Measurements from ENCODE around the gene MSLN. TPM values are rescaled to one million over a fixed set of nuclear protein-coding genes. Genes with fewer than 3 reads are reported as not detected.

The MSLN gene
- total RNA-seq, 6 donors from 2014 or later, result 47.8 to 275 (median 121) TPM

- peak in 1 of 2 donors; percentile 79 for DNase-seq
- Histone ChIP-seq H3K27ac (no peak overlapping the region), H3K4me1 (no peaks in the 10 kb centered on the region), H3K9me3 (no peaks in the 10 kb centered on the region), H3K36me3 (no peaks in the 10 kb centered on the region), H3K27me3 (no peaks in the 10 kb centered on the region), H3K4me3 (no peak overlapping the region)
- no peak for ATAC-seq (ENCODE audit: low FRiP score in 2 of 2)
- WGBS, 2 donors, result 85 to 93% methylated on average over 6 to 10 of the region's 21 CpGs
- no peak for TF ChIP-seq CTCF (IDR thresholded peaks at IDR 0.05)
- no peak for TF ChIP-seq POLR2A (IDR thresholded peaks at IDR 0.05)
- TF ChIP-seq EP300 (IDR thresholded peaks at IDR 0.05), result no peak
- TF ChIP-seq POLR2AphosphoS5 (IDR thresholded peaks at IDR 0.05), result no peak
Measured at GRCh38 chr16:768428-768827, 7.9 kb downstream of the MSLN start.

GRCh38 chr16:769184-769784 is 8.8 kb downstream of the MSLN start:
- no peaks in the 10 kb centered on the region for H3K4me1 ChIP-seq
- no peaks in the 10 kb centered on the region for H3K9me3 ChIP-seq
- TF ChIP-seq CTCF (IDR thresholded peaks at IDR 0.05) (no peak), POLR2A (IDR thresholded peaks at IDR 0.05) (no peak)
- no peak overlapping the region for H3K4me3 ChIP-seq
- H3K36me3 ChIP-seq, result no peaks in the 10 kb centered on the region
- DNase-seq (no peak), ATAC-seq (ENCODE audit: low FRiP score in 2 of 2) (no peak)
- H3K27me3 ChIP-seq, result no peaks in the 10 kb centered on the region
- H3K27ac ChIP-seq, result no peak overlapping the region
- 75 to 84% methylated on average over 5 to 15 of the region's 20 CpGs for WGBS, 2 donors

- H3K27me3 ChIP-seq, result peaks cover 0 to 5% (median 0%) of the 10 kb centered on the region in 4 donors
- WGBS, 2 donors, result 79 to 86% methylated on average over 4 to 12 of the region's 19 CpGs
- H3K9me3 ChIP-seq, result no peaks in the 10 kb centered on the region
- ATAC-seq (ENCODE audit: low FRiP score in 2 of 2), result no peak
- no peaks in the 10 kb centered on the region for H3K4me1 ChIP-seq
- DNase-seq, result peak in 1 of 2 donors; percentile 77
- no peak overlapping the region for H3K4me3 ChIP-seq
- TF ChIP-seq CTCF (IDR thresholded peaks at IDR 0.05) (no peak), POLR2A (IDR thresholded peaks at IDR 0.05) (no peak), POLR2AphosphoS5 (IDR thresholded peaks at IDR 0.05) (no peak), EP300 (IDR thresholded peaks at IDR 0.05) (no peak)
- no peak overlapping the region for H3K27ac ChIP-seq
- no peaks in the 10 kb centered on the region for H3K36me3 ChIP-seq
Measured at GRCh38 chr16:769934-770333, 9.4 kb downstream of the MSLN start.

GRCh38 chr16:770411-770810 is 9.9 kb downstream of the MSLN start:
- DNase-seq, result peak in 1 of 2 donors; percentile 38
- Histone ChIP-seq H3K27ac (no peak overlapping the region), H3K27me3 (peaks cover 0 to 5% (median 0%) of the 10 kb centered on the region in 4 donors), H3K9me3 (no peaks in the 10 kb centered on the region), H3K36me3 (no peaks in the 10 kb centered on the region), H3K4me3 (no peak overlapping the region), H3K4me1 (no peaks in the 10 kb centered on the region)
- 20 to 71% methylated on average over 1 to 9 of the region's 13 CpGs for WGBS, 2 donors
- no peak for ATAC-seq (ENCODE audit: low FRiP score in 2 of 2)
- TF ChIP-seq CTCF (IDR thresholded peaks at IDR 0.05) (no peak), POLR2AphosphoS5 (IDR thresholded peaks at IDR 0.05) (no peak), EP300 (IDR thresholded peaks at IDR 0.05) (no peak), POLR2A (IDR thresholded peaks at IDR 0.05) (no peak)

- Histone ChIP-seq H3K4me3 (no peak overlapping the region), H3K27ac (no peak overlapping the region), H3K9me3 (no peaks in the 10 kb centered on the region), H3K36me3 (no peaks in the 10 kb centered on the region), H3K4me1 (no peaks in the 10 kb centered on the region), H3K27me3 (peaks cover 0 to 5% (median 0%) of the 10 kb centered on the region in 4 donors)
- DNase-seq (peak in 1 of 2 donors; percentile 76), ATAC-seq (ENCODE audit: low FRiP score in 2 of 2) (no peak)
- WGBS, 2 donors, result 77 to 88% methylated on average over 2 to 12 of the region's 18 CpGs
- TF ChIP-seq POLR2A (IDR thresholded peaks at IDR 0.05) (no peak), CTCF (IDR thresholded peaks at IDR 0.05) (no peak), POLR2AphosphoS5 (IDR thresholded peaks at IDR 0.05) (no peak), EP300 (IDR thresholded peaks at IDR 0.05) (no peak)
Measured at GRCh38 chr16:772959-773358, 12.4 kb downstream of the MSLN start.

Data from upper lobe of left lung (tissue), 6 donors.